Hepatocyte (in vitro differentiated cells): ENCODE results near the gene LARP7.

Experiments
- CTCF ChIP-seq: fragments of 200-600 bp; sonication (generic); IDR thresholded peaks from 2 replicates; pipeline ENCODE4 v1.5.1; 2016; ENCODE audit warnings: antibody characterized with exemption, mild to moderate bottlenecking; ENCODE audit not compliant: poor library complexity
- EZH2phosphoT487 ChIP-seq: fragments of 200-600 bp; sonication (generic); IDR thresholded peaks from one replicate; pipeline ENCODE4 v1.6.1; 2018; ENCODE audit warnings: antibody characterized with exemption, mild to moderate bottlenecking, low read depth, moderate library complexity; ENCODE audit not compliant: unreplicated experiment, severe bottlenecking

- TF ChIP-seq CTCF, result no peak
- no peak for TF ChIP-seq EZH2phosphoT487
These were observed 13.4 kb downstream of the LARP7 start for GRCh38 chr4:112650332-112650731.
